Stimulated activated CD8-positive, alpha-beta memory T cell treated with anti-CD3 and anti-CD28 coated beads, Interleukin-7, amount 100 ng/mL, for 48 hours (primary cell): ENCODE results near the gene TAMALIN.

ENCODE experiments used
- DNase-seq, 2 donors: peaks; one replicate each; pipeline ENCODE4 v3.0.0-alpha.2; 2020; ENCODE audit warnings: low read depth in 1 of 2; ENCODE audit errors: extremely low read depth in 1 of 2

The TAMALIN gene

GRCh38 chr12:52053536-52054209, 46.9 kb downstream of the TAMALIN start:
- no peak for DNase-seq

- DNase-seq = no peak
Measured at GRCh38 chr12:52054231-52054832, 47.6 kb downstream of the TAMALIN start.

GRCh38 chr12:52054833-52055730, 48.3 kb downstream of the TAMALIN start:
- no peak for DNase-seq

- no peak for DNase-seq
Measured at GRCh38 chr12:52055731-52056711, 49.3 kb downstream of the TAMALIN start.

GRCh38 chr12:52056801-52057637, 50.3 kb downstream of the TAMALIN start:
- DNase-seq = no peak

- DNase-seq = no peak
Measured at GRCh38 chr12:52057638-52058576, 51.2 kb downstream of the TAMALIN start.

GRCh38 chr12:52058631-52059361, 52.0 kb downstream of the TAMALIN start:
- no peak for DNase-seq

GRCh38 chr12:52059582-52060497, 53.1 kb downstream of the TAMALIN start:
- no peak for DNase-seq

- no peak for DNase-seq
Measured at GRCh38 chr12:52060498-52061177, 53.9 kb downstream of the TAMALIN start.

- DNase-seq = no peak
Measured at GRCh38 chr12:52061470-52062166, 54.9 kb downstream of the TAMALIN start.

GRCh38 chr12:52062167-52063081, 55.7 kb downstream of the TAMALIN start:
- DNase-seq = no peak

GRCh38 chr12:52063082-52063924, 56.6 kb downstream of the TAMALIN start:
- no peak for DNase-seq

GRCh38 chr12:52063981-52064649, 57.4 kb downstream of the TAMALIN start:
- DNase-seq = no peak
